SK-N-SH treated with all-trans-retinoic acid at 6 μM for 48 hours (cell line): Measurements from ENCODE around the gene SIL1.

Source experiments
- ESRRG ChIP-seq: fragments of 250-450 bp; sonication (Bioruptor Pico); IDR thresholded peaks from 2 replicates; pipeline ENCODE4 v1.6.1; 2021; ENCODE audit warnings: mild to moderate bottlenecking
- OSR1 ChIP-seq: fragments of 250-450 bp; sonication (Bioruptor Pico); IDR thresholded peaks from 2 replicates; pipeline ENCODE4 v1.8.0; 2022; ENCODE audit warnings: moderate library complexity, mild to moderate bottlenecking, inconsistent platforms
- PATZ1 ChIP-seq: fragments of 250-450 bp; sonication (Bioruptor Pico); IDR thresholded peaks from 2 replicates; pipeline ENCODE4 v1.8.0; 2020; ENCODE audit warnings: mild to moderate bottlenecking, moderate library complexity, borderline replicate concordance
- PPARA ChIP-seq: fragments of 250-450 bp; sonication (Bioruptor Pico); IDR thresholded peaks from 2 replicates; pipeline ENCODE4 v1.5.0; 2020; ENCODE audit warnings: mild to moderate bottlenecking, borderline replicate concordance
- RARB ChIP-seq: fragments of 250-450 bp; sonication (Bioruptor Pico); IDR thresholded peaks from 2 replicates; pipeline ENCODE4 v1.8.0; 2021; ENCODE audit warnings: mild to moderate bottlenecking, moderate library complexity
- SNAI2 ChIP-seq: fragments of 250-450 bp; sonication (Bioruptor Pico); IDR thresholded peaks from 2 replicates; pipeline ENCODE4 v1.5.0; 2020; ENCODE audit warnings: mild to moderate bottlenecking, moderate library complexity
- ZFP3 ChIP-seq: fragments of 250-450 bp; sonication (Bioruptor Pico); IDR thresholded peaks from 2 replicates; pipeline ENCODE4 v1.5.0; 2020; ENCODE audit warnings: mild to moderate bottlenecking, moderate library complexity
- ZFP30 ChIP-seq: fragments of 450-650 bp; formaldehyde crosslinking; IDR thresholded peaks from 2 replicates; pipeline ENCODE4 v1.5.0; 2022; ENCODE audit warnings: mild to moderate bottlenecking, moderate library complexity
- ZNF565 ChIP-seq: fragments of 450-650 bp; formaldehyde crosslinking; conservative IDR thresholded peaks from 2 replicates; pipeline ENCODE4 v1.5.0; 2020; ENCODE audit warnings: low read depth, mild to moderate bottlenecking, moderate library complexity
- ZNF8 ChIP-seq: fragments of 450-650 bp; formaldehyde crosslinking; IDR thresholded peaks from 2 replicates; pipeline ENCODE4 v1.5.0; 2020; ENCODE audit warnings: mild to moderate bottlenecking, moderate library complexity

GRCh38 chr5:139197710-139198669 lies at the start of gene SIL1:
- no peak for TF ChIP-seq OSR1 (CRISPR knock-in tag)
- no peak for TF ChIP-seq PATZ1
- TF ChIP-seq ZFP3 (CRISPR knock-in tag) = no peak
- no peak for TF ChIP-seq ZNF565
- TF ChIP-seq ZNF8 = no peak
- TF ChIP-seq ESRRG (CRISPR knock-in tag) = no peak
- no peak for TF ChIP-seq RARB (CRISPR knock-in tag)
- TF ChIP-seq ZFP30 (CRISPR knock-in tag) = no peak
- no peak for TF ChIP-seq PPARA (CRISPR knock-in tag)
- TF ChIP-seq SNAI2 (CRISPR knock-in tag) = no peak
